AG08396 (cell line): ENCODE measurements around the gene SEMA4D.
A peak's percentile ranks its signal among the peaks of the same experiment; 100 is the strongest.

Experiments
- DNase-seq: peaks from one replicate; pipeline ENCODE4 v3.0.0; 2012; ENCODE audit warnings: low spot score, mixed read lengths

The SEMA4D gene

GRCh38 chr9:89410022-89410421 lies 87.9 kb downstream of the SEMA4D start:
- no peak for DNase-seq

- no peak for DNase-seq
Measured at GRCh38 chr9:89409466-89409865, 88.4 kb downstream of the SEMA4D start.

- no peak for DNase-seq
Measured at GRCh38 chr9:89408628-89409101, 89.2 kb downstream of the SEMA4D start.

GRCh38 chr9:89407070-89407469 lies 90.8 kb downstream of the SEMA4D start:
- no peak for DNase-seq

- DNase-seq: no peak
Measured at GRCh38 chr9:89405826-89406225, 92.1 kb downstream of the SEMA4D start.

GRCh38 chr9:89404074-89404473 lies 93.8 kb downstream of the SEMA4D start:
- DNase-seq: no peak

- no peak for DNase-seq
Measured at GRCh38 chr9:89402695-89403427, 95.1 kb downstream of the SEMA4D start.

GRCh38 chr9:89400403-89401116 lies 97.4 kb downstream of the SEMA4D start:
- no peak for DNase-seq

GRCh38 chr9:89398621-89399020 lies 99.3 kb downstream of the SEMA4D start:
- DNase-seq: no peak

GRCh38 chr9:89397471-89397870 lies 100.4 kb downstream of the SEMA4D start:
- no peak for DNase-seq

GRCh38 chr9:89395931-89396710 lies 101.8 kb downstream of the SEMA4D start:
- DNase-seq: no peak

- DNase-seq: no peak
Measured at GRCh38 chr9:89394412-89394811, 103.5 kb downstream of the SEMA4D start.

GRCh38 chr9:89391585-89391984 lies 106.3 kb downstream of the SEMA4D start:
- DNase-seq: no peak

- no peak for DNase-seq
Measured at GRCh38 chr9:89390578-89391116, 107.3 kb downstream of the SEMA4D start.

GRCh38 chr9:89390068-89390555 lies 107.8 kb downstream of the SEMA4D start:
- no peak for DNase-seq

GRCh38 chr9:89388868-89389177 lies 109.1 kb downstream of the SEMA4D start:
- no peak for DNase-seq

- peak; percentile 80 for DNase-seq
Measured at GRCh38 chr9:89388084-89388867, 109.6 kb downstream of the SEMA4D start.

GRCh38 chr9:89387197-89387849 lies 110.6 kb downstream of the SEMA4D start:
- no peak for DNase-seq

GRCh38 chr9:89386797-89387196 lies 111.1 kb downstream of the SEMA4D start:
- no peak for DNase-seq

- DNase-seq: no peak
Measured at GRCh38 chr9:89386206-89386605, 111.7 kb downstream of the SEMA4D start.

- no peak for DNase-seq
Measured at GRCh38 chr9:89384783-89385182, 113.1 kb downstream of the SEMA4D start.
